Placental epithelial cell (primary cell): ENCODE measurements around the gene PRDX4. TPM values are rescaled to one million over a fixed set of nuclear protein-coding genes. Genes with fewer than 3 reads are reported as not detected.

ENCODE experiments used
- total RNA-seq: library from RNA; depleted of rRNA; stranded (reverse); fragments of >200 nt; gene quantifications from 2 replicates; pipeline ENCODE4 v1.2.3, GENCODE V29; 2012

The PRDX4 gene
- total RNA-seq, result 200 and 228 TPM in 2 replicates

GRCh38 chrX:23667239-23668177, at the start of gene PRDX4:
PRDX4 (plus strand) TSS chrX:23667493; CDS start chrX:23667571, 78 bp downstream.

Other genes with a start within 250 kb of the PRDX4 start
- 67.7 and 71.1 TPM in 2 replicates for gene ACOT9, start 75.8 kb downstream of the PRDX4 start, total RNA-seq
- 110 and 168 TPM in 2 replicates for gene SAT1, start 115.7 kb downstream of the PRDX4 start, total RNA-seq
- 6.7 and 11.9 TPM in 2 replicates for gene APOO, start 240.4 kb downstream of the PRDX4 start, total RNA-seq
- gene CXorf58, start 240.5 kb downstream of the PRDX4 start, total RNA-seq, result 0.11 and 0.39 TPM in 2 replicates